Loucy (cell line): Measurements from ENCODE around the gene CDKN2B-AS1.

ENCODE experiments used
- H2AFZ ChIP-seq: fragments of 200-600 bp; sonication (generic); 2 replicates; pipeline ENCODE4 v1.6.0; 2016; ENCODE audit warnings: antibody characterized with exemption, mild to moderate bottlenecking, low read length, moderate library complexity
- H3F3A ChIP-seq: fragments of 200-600 bp; 2 replicates; pipeline ENCODE4 v1.6.0; 2016; ENCODE audit warnings: antibody characterized with exemption, low read depth, mild to moderate bottlenecking
- H3K27me3 ChIP-seq: fragments of 200-600 bp; sonication (generic); 2 replicates; pipeline ENCODE4 v1.6.1; 2014; ENCODE audit warnings: low read length, mild to moderate bottlenecking; ENCODE audit not compliant: insufficient read depth, poor library complexity, severe bottlenecking
- H3K36me3 ChIP-seq: fragments of 200-600 bp; sonication (generic); 2 replicates; pipeline ENCODE4 v1.6.1; 2016; ENCODE audit warnings: low read length; ENCODE audit not compliant: insufficient read depth
- H3K4me1 ChIP-seq: fragments of 200-600 bp; sonication (generic); 2 replicates; pipeline ENCODE4 v1.5.1; 2014; ENCODE audit warnings: low read length, mild to moderate bottlenecking; ENCODE audit not compliant: insufficient read depth, poor library complexity, severe bottlenecking
- H3K4me2 ChIP-seq: fragments of 200-600 bp; sonication (generic); 2 replicates; pipeline ENCODE4 v1.6.0; 2014; ENCODE audit warnings: antibody characterized with exemption, low read length, low read depth, mild to moderate bottlenecking; ENCODE audit not compliant: poor library complexity, severe bottlenecking
- H3K4me3 ChIP-seq: fragments of 200-600 bp; sonication (generic); 2 replicates; pipeline ENCODE4 v1.5.1; 2014; ENCODE audit warnings: low read length, mild to moderate bottlenecking, mixed read lengths; ENCODE audit not compliant: poor library complexity, severe bottlenecking
- H3K79me2 ChIP-seq: fragments of 200-600 bp; sonication (generic); 2 replicates; pipeline ENCODE4 v1.6.1; 2014; ENCODE audit warnings: low read length; ENCODE audit not compliant: insufficient read depth
- H3K9ac ChIP-seq: fragments of 200-600 bp; sonication (generic); 2 replicates; pipeline ENCODE4 v1.6.0; 2014; ENCODE audit warnings: mild to moderate bottlenecking, low read depth, low read length, moderate library complexity; ENCODE audit not compliant: poor library complexity, severe bottlenecking
- H3K9me2 ChIP-seq: fragments of 200-600 bp; sonication (generic); replicated peaks from 2 replicates; pipeline ENCODE4 v1.6.1; 2016; ENCODE audit warnings: low read depth, low read length, mixed read lengths
- H3K9me3 ChIP-seq: fragments of 200-600 bp; sonication (generic); 2 replicates; pipeline ENCODE4 v1.6.1; 2014; ENCODE audit warnings: mild to moderate bottlenecking, antibody characterized with exemption, low read length, low read depth; ENCODE audit not compliant: insufficient read depth
- H4K20me1 ChIP-seq: fragments of 200-600 bp; sonication (generic); 2 replicates; pipeline ENCODE4 v1.6.0; 2014; ENCODE audit warnings: antibody characterized with exemption, low read length, mild to moderate bottlenecking; ENCODE audit not compliant: insufficient read depth, poor library complexity, severe bottlenecking
- EZH2phosphoT487 ChIP-seq: fragments of 200-600 bp; IDR thresholded peaks from 2 replicates; pipeline ENCODE4 v1.6.1; 2018; ENCODE audit warnings: antibody characterized with exemption, mild to moderate bottlenecking, moderate library complexity, borderline replicate concordance
- TF ChIP-seq, protein P1 (sequence below): fragments of 200-600 bp; sonication (generic); conservative IDR thresholded peaks from 2 replicates; pipeline ENCODE4 v1.5.1; 2014; ENCODE audit warnings: mild to moderate bottlenecking, antibody characterized with exemption, low read length

The CDKN2B-AS1 gene

DNA sequence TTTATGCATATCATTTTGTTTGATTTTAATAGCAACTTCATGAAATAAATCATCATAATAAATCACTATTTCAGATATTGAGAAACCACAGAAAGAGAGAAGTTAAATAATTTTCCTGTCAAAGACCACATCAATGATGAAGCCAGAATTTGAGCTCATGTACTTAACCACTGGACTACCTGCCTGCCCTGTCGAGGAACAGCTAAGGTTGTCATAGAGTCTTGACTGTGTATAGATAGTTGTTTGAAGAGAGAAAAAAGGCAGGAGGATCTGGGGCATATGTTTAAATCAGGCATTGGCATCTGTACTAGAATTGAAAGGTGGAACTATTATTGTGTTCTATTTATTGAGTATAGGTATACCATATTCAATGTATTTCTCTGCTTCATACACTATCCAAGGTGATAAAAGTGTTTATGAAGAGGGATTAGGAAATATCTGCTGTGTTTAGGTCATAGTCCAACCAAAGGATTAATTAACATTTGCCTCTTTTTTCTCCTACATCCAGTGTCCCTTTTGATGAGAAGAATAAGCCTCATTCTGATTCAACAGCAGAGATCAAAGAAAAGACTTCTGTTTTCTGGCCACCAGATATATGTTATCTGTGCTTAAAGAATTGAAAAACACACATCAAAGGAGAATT is 51.8 kb downstream of the CDKN2B-AS1 start:
- Histone ChIP-seq H4K20me1 (no peaks in the 10 kb centered on the region), H3K9me3 (no peaks in the 10 kb centered on the region), H3K79me2 (no peaks in the 10 kb centered on the region), H3K4me3 (no peak overlapping the region), H3K27me3 (no peaks in the 10 kb centered on the region), H3K4me1 (peaks cover 28% of the 10 kb centered on the region), H3K4me2 (no peak overlapping the region), H3K9me2 (no peaks in the 10 kb centered on the region), H3K36me3 (no peaks in the 10 kb centered on the region), H3K9ac (no peak overlapping the region), H2AFZ (no peak overlapping the region), H3F3A (peaks cover 7% of the 10 kb centered on the region)
- TF ChIP-seq EZH2phosphoT487 = no peak

DNA sequence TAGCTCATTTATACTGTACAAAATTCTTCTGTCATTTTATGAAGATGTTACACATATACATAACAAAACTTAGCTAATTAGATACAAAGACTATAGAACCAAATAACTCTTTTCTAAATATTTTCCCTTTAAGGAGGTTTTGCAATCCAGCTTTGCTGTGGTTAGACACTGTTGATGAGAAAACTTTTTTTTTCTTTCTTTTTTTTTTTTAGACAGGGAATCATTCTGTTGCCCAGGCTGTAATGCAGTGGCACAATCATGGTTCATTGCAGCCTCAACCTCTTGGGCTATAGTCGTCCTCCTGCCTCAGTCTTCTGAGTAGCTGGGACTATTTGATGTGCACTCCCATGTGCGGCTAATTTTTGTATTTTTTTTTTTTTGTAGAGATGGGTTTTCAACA is 53.0 kb downstream of the CDKN2B-AS1 start:
- H3K36me3 ChIP-seq = no peaks in the 10 kb centered on the region
- H3K4me3 ChIP-seq = no peak overlapping the region

GRCh38 chr9:22049411-22049810 is 54.8 kb downstream of the CDKN2B-AS1 start:
- peak overlapping the region; percentile 32 for H3K4me2 ChIP-seq
- no peaks in the 10 kb centered on the region for H3K36me3 ChIP-seq
- TF ChIP-seq, protein P1, sequence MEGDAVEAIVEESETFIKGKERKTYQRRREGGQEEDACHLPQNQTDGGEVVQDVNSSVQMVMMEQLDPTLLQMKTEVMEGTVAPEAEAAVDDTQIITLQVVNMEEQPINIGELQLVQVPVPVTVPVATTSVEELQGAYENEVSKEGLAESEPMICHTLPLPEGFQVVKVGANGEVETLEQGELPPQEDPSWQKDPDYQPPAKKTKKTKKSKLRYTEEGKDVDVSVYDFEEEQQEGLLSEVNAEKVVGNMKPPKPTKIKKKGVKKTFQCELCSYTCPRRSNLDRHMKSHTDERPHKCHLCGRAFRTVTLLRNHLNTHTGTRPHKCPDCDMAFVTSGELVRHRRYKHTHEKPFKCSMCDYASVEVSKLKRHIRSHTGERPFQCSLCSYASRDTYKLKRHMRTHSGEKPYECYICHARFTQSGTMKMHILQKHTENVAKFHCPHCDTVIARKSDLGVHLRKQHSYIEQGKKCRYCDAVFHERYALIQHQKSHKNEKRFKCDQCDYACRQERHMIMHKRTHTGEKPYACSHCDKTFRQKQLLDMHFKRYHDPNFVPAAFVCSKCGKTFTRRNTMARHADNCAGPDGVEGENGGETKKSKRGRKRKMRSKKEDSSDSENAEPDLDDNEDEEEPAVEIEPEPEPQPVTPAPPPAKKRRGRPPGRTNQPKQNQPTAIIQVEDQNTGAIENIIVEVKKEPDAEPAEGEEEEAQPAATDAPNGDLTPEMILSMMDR = no peak
- no peak for TF ChIP-seq EZH2phosphoT487
- peaks cover 7% of the 10 kb centered on the region for H3F3A ChIP-seq
- no peaks in the 10 kb centered on the region for H3K9me3 ChIP-seq
- H4K20me1 ChIP-seq = no peaks in the 10 kb centered on the region
- no peaks in the 10 kb centered on the region for H3K9me2 ChIP-seq
- no peak overlapping the region for H2AFZ ChIP-seq
- no peak overlapping the region for H3K9ac ChIP-seq
- H3K79me2 ChIP-seq = no peaks in the 10 kb centered on the region
- H3K4me1 ChIP-seq = peaks cover 45% of the 10 kb centered on the region
- no peak overlapping the region for H3K4me3 ChIP-seq
- H3K27me3 ChIP-seq = no peaks in the 10 kb centered on the region

More for the DNA sequence above, 53.0 kb downstream of the CDKN2B-AS1 start:
- no peaks in the 10 kb centered on the region for H3K79me2 ChIP-seq
- peaks cover 7% of the 10 kb centered on the region for H3F3A ChIP-seq
- H4K20me1 ChIP-seq = no peaks in the 10 kb centered on the region
- no peak overlapping the region for H3K9ac ChIP-seq
- no peaks in the 10 kb centered on the region for H3K9me2 ChIP-seq
- H3K27me3 ChIP-seq = no peaks in the 10 kb centered on the region
- H3K9me3 ChIP-seq = no peaks in the 10 kb centered on the region
- peaks cover 40% of the 10 kb centered on the region for H3K4me1 ChIP-seq
- no peak overlapping the region for H3K4me2 ChIP-seq
- no peak for TF ChIP-seq EZH2phosphoT487
- TF ChIP-seq, protein P1 = no peak
- no peak overlapping the region for H2AFZ ChIP-seq

GRCh38 chr9:22050924-22051323 is 56.3 kb downstream of the CDKN2B-AS1 start:
- no peaks in the 10 kb centered on the region for H4K20me1 ChIP-seq
- H3K4me2 ChIP-seq = peak overlapping the region; percentile 87
- peaks cover 7% of the 10 kb centered on the region for H3F3A ChIP-seq
- H3K4me1 ChIP-seq = peaks cover 45% of the 10 kb centered on the region
- no peaks in the 10 kb centered on the region for H3K27me3 ChIP-seq
- no peaks in the 10 kb centered on the region for H3K36me3 ChIP-seq
- no peak overlapping the region for H2AFZ ChIP-seq
- no peaks in the 10 kb centered on the region for H3K9me3 ChIP-seq
- peak; percentile 91 for TF ChIP-seq EZH2phosphoT487
- TF ChIP-seq, protein P1 = no peak
- peak overlapping the region; percentile 62 for H3K9ac ChIP-seq
- H3K9me2 ChIP-seq = no peaks in the 10 kb centered on the region
- H3K4me3 ChIP-seq = peak overlapping the region; percentile 67
- no peaks in the 10 kb centered on the region for H3K79me2 ChIP-seq
